GF-D8 (cell line): ENCODE results near the gene MAST1.
A peak's percentile ranks its signal among the peaks of the same experiment; 100 is the strongest.
"Not testable (repeated sequence)": the region's sequence is repeated elsewhere in the genome, so short reads cannot be mapped to it uniquely, and the experiment has no call there.

Source experiments
- DNase-seq: peaks from one replicate; lab custom pipeline; 2025; lab: John Stamatoyannopoulos, UW

MAST1 gene

GRCh38 chr19:12838182-12838885 lies at the start of gene MAST1:
Gene MAST1, plus strand, starts transcription at chr19:12838515. Its CDS starts 58 bp downstream, at chr19:12838573.
- no peak for DNase-seq

- peak; percentile 41 for DNase-seq
Measured at GRCh38 chr19:12788682-12789097, 49.6 kb upstream of the MAST1 start.

DNA sequence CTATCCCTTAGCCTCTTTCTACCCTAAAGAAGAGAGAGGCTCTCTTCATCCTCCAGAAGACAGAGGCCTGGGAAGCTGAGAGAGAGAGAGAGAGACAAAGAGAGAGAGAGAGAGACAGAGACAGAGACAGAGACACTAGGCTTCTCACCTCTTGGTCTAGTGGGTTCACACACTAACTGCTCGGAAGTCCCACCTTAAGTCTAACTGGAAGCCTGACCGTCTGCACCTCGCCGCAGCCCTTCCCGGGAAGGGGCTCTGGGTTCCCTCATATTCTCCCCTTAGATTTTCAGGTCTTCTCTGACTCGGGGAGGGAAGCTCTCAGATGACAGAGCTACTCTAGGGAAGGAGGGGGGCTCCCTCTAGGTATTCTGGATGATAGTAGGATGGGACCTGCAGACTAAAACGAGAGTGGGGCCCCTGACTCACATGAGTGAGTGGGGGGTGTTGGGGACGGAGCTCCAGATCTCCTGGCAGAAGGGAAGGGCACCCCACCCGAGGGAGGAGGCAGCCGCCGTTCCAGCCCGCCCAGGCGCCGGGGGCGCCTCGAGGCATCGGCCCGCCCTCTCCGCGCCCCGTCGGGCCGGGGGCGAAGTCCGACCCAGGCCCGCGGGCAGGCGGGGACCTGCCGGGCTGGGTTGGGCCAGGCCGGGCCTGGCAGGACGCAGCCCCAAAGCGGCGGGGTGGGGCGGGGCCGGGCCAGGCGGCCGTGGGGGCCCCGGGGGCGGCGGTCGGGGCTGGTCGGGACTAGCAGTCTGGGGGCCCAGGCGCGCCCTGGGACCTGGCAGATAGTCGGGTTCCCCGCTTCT lies 49.0 kb upstream of the MAST1 start:
- peak; percentile 13 for DNase-seq

DNA sequence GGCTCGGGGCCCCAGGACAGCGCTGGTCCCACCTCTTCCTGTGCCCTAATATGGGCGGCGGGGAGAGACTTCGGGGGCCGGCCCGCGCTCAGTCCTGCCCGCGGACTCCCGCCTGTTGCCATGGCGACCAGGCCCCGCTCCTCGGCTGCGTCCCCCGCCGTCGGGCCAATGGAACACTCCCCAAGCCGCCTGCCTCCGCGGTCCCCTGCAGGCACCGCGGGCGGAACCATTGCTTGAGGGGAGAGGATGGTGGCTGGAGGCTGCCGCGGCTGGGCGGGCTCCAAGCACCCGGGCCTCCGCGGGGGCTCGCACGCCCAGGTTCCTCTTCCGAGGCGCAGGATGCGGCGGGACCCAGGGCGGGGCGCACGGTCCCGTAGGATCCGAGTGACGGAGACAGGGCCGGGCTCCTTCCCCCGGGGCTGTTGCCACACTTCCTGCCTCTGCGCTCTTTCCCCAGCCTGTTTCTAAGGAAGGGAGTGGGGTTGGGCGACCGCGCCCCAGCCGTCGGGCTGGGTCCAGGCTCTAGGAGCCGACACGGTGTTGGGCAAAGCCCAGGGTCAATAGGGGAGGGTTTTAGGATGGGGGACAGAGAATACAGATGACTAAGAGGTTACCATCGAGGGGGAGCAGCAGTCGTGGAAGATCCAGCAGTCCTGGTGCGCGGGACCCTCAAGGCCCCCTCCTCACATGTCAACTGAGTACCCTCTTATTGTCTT lies 48.3 kb upstream of the MAST1 start:
- peak; percentile 95 for DNase-seq

DNA sequence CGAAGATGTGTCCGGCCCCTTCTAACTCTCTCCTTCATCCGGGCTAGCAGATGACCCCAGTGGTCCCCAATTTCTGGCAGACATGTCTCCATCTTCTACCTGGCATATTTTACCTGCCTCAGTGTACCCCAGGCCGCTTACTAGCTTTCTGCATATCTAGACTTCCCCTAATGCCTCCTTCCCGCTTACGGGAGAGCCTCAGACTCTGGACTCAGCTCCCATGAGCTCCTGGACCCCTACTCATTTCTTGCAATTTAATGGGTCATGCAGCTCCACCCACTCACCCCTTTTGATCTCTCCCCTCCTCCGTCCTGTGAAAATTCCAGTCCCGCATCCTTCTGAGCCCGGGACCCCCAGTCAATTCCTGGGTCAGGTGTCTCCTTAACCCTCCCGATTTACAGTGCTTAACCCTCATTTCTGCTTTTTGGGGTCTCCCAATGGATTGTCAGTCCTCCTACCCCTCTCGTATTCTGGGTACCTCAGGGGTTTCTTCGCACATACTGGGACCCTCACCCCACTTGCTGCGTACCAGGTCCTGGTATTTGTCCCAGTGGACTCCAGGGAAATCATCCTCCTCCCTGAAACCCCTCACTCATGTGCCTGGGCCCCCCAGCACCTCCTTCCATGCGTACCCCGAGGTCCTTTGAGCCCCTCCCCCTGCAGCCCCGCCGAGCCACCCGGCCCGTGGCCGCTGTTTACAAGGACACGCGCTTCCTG lies 47.5 kb upstream of the MAST1 start:
- DNase-seq = peak; percentile 9

DNA sequence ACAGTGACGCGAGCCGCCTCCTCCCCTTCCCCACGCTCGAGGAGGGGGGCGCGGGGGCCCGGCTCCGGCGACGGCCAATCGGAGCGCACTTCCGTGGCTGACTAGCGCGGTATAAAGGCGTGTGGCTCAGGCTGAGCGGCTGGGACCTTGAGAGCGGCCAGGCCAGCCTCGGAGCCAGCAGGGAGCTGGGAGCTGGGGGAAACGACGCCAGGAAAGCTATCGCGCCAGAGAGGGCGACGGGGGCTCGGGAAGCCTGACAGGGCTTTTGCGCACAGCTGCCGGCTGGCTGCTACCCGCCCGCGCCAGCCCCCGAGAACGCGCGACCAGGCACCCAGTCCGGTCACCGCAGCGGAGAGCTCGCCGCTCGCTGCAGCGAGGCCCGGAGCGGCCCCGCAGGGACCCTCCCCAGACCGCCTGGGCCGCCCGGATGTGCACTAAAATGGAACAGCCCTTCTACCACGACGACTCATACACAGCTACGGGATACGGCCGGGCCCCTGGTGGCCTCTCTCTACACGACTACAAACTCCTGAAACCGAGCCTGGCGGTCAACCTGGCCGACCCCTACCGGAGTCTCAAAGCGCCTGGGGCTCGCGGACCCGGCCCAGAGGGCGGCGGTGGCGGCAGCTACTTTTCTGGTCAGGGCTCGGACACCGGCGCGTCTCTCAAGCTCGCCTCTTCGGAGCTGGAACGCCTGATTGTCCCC lies 46.8 kb upstream of the MAST1 start, which contains the start of gene JUNB:
JUNB (plus strand) TSS at position 142 of the 706 bp plus-strand sequence; CDS start at position 428, 286 bp downstream.
- DNase-seq = peak; percentile 77

DNA sequence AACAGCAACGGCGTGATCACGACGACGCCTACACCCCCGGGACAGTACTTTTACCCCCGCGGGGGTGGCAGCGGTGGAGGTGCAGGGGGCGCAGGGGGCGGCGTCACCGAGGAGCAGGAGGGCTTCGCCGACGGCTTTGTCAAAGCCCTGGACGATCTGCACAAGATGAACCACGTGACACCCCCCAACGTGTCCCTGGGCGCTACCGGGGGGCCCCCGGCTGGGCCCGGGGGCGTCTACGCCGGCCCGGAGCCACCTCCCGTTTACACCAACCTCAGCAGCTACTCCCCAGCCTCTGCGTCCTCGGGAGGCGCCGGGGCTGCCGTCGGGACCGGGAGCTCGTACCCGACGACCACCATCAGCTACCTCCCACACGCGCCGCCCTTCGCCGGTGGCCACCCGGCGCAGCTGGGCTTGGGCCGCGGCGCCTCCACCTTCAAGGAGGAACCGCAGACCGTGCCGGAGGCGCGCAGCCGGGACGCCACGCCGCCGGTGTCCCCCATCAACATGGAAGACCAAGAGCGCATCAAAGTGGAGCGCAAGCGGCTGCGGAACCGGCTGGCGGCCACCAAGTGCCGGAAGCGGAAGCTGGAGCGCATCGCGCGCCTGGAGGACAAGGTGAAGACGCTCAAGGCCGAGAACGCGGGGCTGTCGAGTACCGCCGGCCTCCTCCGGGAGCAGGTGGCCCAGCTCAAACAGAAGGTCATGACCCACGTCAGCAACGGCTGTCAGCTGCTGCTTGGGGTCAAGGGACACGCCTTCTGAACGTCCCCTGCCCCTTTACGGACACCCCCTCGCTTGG lies 46.1 kb upstream of the MAST1 start:
- peak; percentile 59 for DNase-seq

DNA sequence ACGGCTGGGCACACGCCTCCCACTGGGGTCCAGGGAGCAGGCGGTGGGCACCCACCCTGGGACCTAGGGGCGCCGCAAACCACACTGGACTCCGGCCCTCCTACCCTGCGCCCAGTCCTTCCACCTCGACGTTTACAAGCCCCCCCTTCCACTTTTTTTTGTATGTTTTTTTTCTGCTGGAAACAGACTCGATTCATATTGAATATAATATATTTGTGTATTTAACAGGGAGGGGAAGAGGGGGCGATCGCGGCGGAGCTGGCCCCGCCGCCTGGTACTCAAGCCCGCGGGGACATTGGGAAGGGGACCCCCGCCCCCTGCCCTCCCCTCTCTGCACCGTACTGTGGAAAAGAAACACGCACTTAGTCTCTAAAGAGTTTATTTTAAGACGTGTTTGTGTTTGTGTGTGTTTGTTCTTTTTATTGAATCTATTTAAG lies 45.4 kb upstream of the MAST1 start:
- DNase-seq = no peak

DNA sequence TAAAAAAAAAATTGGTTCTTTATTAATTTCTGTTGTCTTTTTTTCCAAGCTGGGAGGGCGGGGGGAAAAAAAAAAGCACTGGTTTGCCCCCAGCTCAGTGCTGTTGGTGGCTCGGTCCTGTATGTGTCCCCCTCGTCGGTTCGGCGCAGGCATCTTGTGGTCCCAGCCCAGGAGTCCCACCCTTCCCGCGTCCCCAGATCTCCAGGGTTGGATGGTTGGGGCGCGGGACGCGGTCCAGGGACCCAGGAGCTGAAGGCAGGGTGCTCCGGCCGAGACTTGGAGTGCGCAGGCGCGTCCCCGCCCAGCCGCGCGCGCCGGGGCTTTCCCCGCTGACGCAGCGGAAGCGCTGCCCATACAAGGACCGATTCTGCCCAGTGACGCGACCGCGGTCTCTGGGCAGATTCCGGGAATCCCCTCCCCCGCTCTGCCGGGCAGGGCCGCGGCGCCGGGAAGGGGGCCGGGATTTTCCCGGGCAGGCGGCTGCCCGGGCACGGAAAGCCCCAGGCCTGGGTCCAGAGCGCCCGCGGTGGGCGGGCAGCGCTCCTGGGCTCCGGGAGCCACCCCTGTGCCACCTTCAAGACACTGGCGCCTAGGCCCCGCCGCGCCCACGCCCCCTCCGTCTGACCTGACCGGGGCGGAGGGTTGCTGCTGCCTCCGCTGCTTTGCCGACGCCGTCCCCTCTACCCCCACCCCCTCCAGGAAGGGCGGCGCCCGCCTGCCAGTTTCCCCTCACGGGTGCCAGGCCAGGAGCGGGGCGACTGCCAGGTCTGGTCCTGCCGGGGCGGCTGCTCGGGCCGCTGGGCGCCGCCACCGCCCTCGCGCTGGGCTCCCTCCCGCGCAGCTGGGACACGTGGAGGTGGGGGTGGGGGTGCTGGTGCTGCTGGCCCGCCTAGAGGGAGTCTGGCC lies 44.8 kb upstream of the MAST1 start:
- DNase-seq = peak; percentile 79

GRCh38 chr19:12794196-12794941 lies 43.9 kb upstream of the MAST1 start:
- no peak for DNase-seq

DNA sequence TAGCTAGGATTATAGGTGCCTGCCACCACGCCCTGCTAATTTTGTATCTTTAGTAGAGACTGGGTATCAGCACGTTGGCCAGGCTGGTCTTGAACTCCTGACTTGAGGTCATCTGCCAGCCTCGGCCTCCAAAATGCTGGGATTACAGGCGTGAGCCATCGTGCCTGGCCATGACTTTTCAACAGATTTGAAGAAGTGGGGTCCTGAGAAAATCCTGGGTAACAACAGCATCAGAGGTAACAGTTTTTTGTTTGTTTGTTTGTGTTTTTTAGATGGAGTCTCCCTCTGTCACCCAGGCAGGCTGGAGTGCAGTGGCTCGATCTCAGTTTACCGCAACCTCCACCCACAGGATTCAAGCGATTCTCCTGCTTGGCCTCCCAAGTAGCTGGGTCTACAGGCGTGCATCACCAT lies 43.3 kb upstream of the MAST1 start:
- DNase-seq = no peak

GRCh38 chr19:12796146-12797071 lies 41.9 kb upstream of the MAST1 start:
- DNase-seq = peak; percentile 43

DNA sequence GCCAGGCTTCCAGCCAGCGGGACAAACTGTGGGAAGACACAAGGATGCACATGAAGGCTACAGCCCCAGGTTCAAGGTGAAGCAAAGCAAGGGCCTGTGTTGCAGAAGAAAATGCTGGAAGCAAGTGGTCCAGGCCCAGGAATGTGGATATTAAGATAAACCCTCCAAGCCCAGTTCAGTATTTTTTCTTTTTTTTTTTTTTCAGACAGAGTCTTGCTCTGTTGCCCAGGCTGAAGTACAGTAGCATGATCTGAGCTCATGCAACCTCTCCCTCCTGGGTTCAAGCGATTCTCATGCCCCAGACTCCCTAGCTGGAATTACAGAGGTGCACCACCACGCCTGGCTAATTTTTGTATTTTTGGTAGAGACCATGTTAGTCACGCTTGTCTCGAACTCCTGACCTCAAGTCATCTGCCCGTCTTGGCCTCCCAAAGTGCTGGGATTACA lies 41.2 kb upstream of the MAST1 start:
- DNase-seq = no peak

DNA sequence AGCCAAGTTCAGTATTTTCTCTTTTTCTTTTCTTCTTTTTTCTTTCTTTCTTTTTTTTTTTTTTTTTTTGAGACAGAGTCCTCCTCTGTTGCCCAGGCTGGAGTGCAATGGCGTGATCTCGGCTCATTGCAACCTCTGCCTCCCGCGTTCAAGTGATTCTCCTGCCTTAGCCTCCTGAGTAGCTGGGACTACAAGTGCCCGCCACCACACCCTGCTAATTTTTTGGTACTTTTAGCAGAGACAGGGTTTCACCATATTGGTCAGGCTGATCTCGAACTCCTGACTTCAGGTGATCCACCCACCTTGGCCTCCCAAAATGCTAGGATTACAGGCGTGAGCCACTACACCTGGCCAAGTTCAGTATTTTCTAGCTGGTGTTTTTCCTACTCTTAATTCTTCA lies 40.7 kb upstream of the MAST1 start:
- not testable (repeated sequence) for DNase-seq

DNA sequence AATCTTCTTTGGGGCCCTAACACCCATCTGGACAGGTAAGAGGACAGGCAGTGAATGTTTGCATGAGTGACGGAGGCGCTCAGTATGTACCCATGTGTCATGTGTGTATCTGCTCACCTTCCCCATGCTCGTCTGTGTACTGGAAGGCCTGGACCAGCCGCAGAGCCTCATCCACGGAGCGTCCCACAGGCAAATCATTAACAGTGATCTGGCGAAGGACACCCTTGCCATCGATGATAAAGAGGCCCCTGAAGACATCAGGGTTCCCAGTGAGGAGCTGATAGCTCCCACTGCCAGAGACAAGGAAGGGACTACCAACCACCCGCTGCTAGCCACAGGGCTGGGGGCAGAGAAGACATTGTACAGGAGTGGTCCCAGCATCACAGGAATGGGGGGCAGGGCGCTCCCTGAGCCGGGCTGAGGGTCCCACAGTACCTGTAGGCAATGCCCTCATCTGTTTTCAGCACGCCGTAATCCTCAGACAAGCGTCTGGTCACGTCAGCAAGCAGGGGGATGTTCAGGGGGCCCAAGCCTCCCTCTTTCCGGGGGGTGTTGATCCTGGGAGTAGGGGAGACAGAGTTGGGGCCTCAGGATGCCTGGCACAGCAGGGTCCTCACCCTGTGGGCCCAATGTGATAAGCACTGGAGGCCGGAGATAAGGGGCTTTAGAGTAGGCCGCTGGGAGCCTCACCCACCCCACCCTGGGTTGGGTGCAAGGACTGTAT lies 38.4 kb upstream of the MAST1 start:
- no peak for DNase-seq

DNA sequence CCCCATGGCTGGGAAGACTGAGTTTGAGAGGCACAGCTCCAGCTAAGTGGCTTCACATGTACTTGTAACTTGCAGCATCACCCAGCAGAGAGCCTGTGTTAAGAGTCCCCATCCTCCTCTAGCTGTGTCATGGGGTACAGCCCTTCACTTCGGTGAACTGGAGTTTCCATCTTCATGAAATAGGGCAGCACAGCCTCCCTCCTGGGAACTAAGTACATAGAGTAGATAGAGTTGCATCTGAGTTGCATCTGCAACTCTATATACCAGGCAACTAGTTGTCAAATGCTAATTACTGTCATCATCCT lies 37.9 kb upstream of the MAST1 start:
- no peak for DNase-seq

GRCh38 chr19:12800923-12801465 lies 37.3 kb upstream of the MAST1 start:
- no peak for DNase-seq
